Measurements from ENCODE around the gene TEX35.

TEX35 gene

GRCh38 chr1:178538192-178538916 lies 25.4 kb downstream of the TEX35 start:
- Histone ChIP-seq H3K4me3 (ENCODE audit: low read depth, low read length) (no peak overlapping the region), H3K9me3 (ENCODE audit: severe bottlenecking) (no peaks in the 10 kb centered on the region), H3K27ac (no peak overlapping the region), H3K36me3 (no peaks in the 10 kb centered on the region), H3K27me3 (ENCODE audit: insufficient read depth, low read depth, severe bottlenecking) (no peaks in the 10 kb centered on the region)
- no peak for TF ChIP-seq CTCF (IDR thresholded peaks at IDR 0.05; ENCODE audit: low read depth, low read length)
- DNase-seq = no peak

- TF ChIP-seq CTCF (IDR thresholded peaks at IDR 0.05; ENCODE audit: low read depth, low read length) = no peak
- Histone ChIP-seq H3K9me3 (ENCODE audit: severe bottlenecking) (no peaks in the 10 kb centered on the region), H3K36me3 (no peaks in the 10 kb centered on the region), H3K27ac (no peak overlapping the region), H3K4me3 (ENCODE audit: low read depth, low read length) (no peak overlapping the region), H3K27me3 (ENCODE audit: insufficient read depth, low read depth, severe bottlenecking) (no peaks in the 10 kb centered on the region)
- no peak for DNase-seq
Measured at GRCh38 chr1:178539291-178539690, 26.4 kb downstream of the TEX35 start.

- H3K27me3 ChIP-seq (ENCODE audit: insufficient read depth, low read depth, severe bottlenecking) = no peaks in the 10 kb centered on the region
- H3K36me3 ChIP-seq = no peaks in the 10 kb centered on the region; the same call in 1 of the 2 replicates
- DNase-seq = no peak
- TF ChIP-seq CTCF (IDR thresholded peaks at IDR 0.05; ENCODE audit: low read depth, low read length) = no peak
- no peak overlapping the region for H3K4me3 ChIP-seq (ENCODE audit: low read depth, low read length)
- no peak overlapping the region for H3K27ac ChIP-seq
- H3K9me3 ChIP-seq (ENCODE audit: severe bottlenecking) = no peaks in the 10 kb centered on the region
Measured at GRCh38 chr1:178540204-178540603, 27.3 kb downstream of the TEX35 start.

- H3K9me3 ChIP-seq (ENCODE audit: severe bottlenecking) = no peaks in the 10 kb centered on the region
- no peak overlapping the region for H3K27ac ChIP-seq
- H3K27me3 ChIP-seq (ENCODE audit: insufficient read depth, low read depth, severe bottlenecking) = no peaks in the 10 kb centered on the region
- no peaks in the 10 kb centered on the region; the same call in 1 of the 2 replicates for H3K36me3 ChIP-seq
- no peak overlapping the region for H3K4me3 ChIP-seq (ENCODE audit: low read depth, low read length)
- no peak for TF ChIP-seq CTCF (IDR thresholded peaks at IDR 0.05; ENCODE audit: low read depth, low read length)
- peak; percentile 67 for DNase-seq
Measured at GRCh38 chr1:178540646-178541045, 27.7 kb downstream of the TEX35 start.

GRCh38 chr1:178541379-178541778 lies 28.5 kb downstream of the TEX35 start:
- no peak for DNase-seq
- Histone ChIP-seq H3K4me3 (ENCODE audit: low read depth, low read length) (no peak overlapping the region), H3K9me3 (ENCODE audit: severe bottlenecking) (no peaks in the 10 kb centered on the region), H3K27me3 (ENCODE audit: insufficient read depth, low read depth, severe bottlenecking) (no peaks in the 10 kb centered on the region), H3K36me3 (no peaks in the 10 kb centered on the region; the same call in 1 of the 2 replicates), H3K27ac (no peak overlapping the region)
- no peak for TF ChIP-seq CTCF (IDR thresholded peaks at IDR 0.05; ENCODE audit: low read depth, low read length)

All from WERI-Rb-1 (cell line).